CD4-positive, alpha-beta T cell treated with Interleukin-15 for 4 hours (primary cell): ENCODE measurements around the gene PRPH.
"Not testable (repeated sequence)": the region's sequence is repeated elsewhere in the genome, so short reads cannot be mapped to it uniquely, and the experiment has no call there.

Experiments
- DNase-seq: peaks from one replicate; pipeline ENCODE4 v3.0.0-alpha.2; 2020; ENCODE audit warnings: low spot score

Gene PRPH

DNA sequence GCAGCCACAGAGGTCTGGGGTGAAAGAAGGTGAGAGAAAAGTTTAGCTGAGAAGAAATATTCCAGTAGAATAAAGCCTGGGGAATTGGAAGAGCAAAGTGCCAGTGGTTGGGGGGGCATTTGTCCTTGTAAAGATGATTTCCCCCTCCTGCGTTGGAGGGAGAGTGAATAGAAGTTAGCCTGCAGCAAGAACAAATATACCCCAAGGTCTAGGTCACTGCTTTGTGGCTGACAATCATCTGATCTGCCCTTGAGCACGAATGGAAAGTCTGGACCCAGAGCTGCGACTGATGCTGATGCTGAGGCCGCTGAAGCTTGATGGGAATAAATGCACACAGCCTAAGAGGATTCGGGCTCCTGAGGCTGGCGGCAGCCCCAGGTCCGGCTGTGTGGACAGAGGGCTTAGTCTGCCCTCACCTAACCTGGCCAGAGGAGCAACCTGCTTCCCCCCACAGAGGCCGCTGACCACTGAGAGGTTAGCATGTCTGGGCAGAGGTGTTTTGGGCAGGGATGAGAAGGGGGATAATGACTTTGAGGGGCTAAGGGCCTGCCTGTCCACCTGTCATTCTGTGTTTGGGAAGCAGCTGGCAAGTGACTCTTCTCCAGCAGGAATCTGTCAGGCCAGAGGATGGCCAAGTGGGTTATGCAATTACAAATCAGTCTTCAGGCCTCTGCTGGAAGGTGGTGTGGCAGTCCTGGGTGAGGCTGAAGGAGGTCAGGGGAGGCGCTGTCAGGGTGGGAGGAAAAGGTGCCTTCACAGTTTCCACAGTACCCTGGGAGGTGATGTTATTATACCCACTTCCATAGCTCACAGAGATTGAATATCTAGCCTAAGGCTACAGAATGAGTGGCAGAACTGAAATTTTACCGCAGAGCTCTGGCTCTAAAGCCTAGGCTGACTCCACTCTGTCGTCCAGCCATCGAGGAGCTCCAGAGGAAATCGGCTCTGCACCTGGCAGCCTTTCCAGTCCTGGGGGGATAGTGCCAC is 18.4 kb upstream of the PRPH start:
- DNase-seq = no peak

DNA sequence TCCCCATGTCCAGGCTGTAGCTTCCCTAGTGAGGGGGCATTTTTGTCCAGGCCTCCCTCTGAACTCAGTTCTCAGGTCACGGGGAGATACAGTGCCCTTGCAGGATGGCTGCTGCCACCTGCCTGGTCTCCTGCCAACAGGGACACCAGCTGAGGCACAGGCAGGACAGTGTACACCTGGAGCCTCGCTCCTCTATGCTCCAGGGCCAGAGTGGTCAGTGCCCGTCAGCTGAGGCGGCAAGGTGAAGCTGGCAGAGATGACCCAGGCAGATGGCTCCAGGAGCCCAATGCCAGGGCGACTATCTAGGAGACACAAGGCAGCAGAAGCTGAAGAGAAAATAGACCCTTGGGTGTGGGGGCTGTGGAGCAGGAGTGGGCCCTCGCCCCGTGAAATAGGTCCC is 17.5 kb upstream of the PRPH start:
- DNase-seq = no peak

DNA sequence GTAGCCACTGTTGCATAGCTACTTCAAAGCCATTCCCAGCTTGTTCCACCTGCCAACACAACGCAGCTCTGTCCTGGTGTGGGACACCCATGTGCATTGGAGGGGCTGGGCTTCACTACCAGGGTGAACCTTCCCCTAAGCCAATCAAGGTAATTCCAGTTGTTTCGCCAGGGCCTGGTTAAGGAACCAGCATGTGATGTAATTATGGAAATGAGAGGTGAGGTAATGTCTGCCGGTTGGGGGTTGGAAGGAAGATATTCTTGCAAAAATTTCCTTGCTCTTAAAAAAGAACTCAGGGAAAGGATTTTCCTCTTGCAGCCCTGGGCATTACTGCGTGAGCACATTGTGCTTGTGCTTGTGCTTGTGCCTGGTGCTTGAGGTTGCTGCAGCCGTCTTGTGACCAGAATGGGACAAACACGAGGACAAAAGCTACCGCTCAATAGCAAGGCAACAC is 15.2 kb upstream of the PRPH start:
- no peak for DNase-seq

DNA sequence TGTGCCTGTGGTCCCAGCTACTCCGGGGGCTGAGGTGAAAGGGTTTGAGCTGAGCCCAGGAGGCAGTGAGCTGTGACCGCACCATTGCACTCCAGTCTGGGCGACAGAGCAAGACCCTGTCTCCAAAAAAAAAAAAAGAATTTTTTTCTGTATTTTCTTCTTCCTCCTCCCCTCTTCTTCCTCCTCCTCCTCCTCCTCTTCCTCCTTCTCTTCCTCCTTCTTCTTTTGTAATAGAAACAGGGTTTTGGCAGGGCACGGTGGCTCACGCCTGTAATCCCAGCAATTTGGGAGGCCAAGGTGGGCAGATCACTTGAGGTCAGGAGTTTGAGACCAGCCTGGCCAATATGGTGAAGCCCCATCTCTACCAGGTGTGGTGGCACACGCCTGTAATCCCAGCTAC is 14.4 kb upstream of the PRPH start:
- DNase-seq = not testable (repeated sequence)

DNA sequence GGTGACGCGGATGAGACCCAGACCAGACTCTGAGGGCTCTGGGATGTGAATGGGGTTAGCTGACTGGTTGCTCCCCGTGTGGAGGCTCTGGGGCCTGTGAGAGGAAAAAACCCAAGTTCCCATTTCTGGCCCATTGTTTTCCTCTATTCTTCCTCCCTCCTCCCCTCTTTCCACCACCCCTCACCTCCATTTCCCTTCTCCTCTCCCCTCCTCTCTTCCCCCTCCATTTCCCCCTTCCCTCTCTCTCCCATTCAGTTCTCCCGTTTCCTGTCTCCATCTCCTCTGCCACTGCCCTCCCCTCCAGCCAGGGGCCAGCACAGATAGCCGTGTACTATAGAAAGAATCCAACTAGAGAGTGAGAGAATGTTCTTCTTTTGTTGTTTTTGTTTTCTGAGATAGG is 12.6 kb upstream of the PRPH start:
- DNase-seq = no peak

DNA sequence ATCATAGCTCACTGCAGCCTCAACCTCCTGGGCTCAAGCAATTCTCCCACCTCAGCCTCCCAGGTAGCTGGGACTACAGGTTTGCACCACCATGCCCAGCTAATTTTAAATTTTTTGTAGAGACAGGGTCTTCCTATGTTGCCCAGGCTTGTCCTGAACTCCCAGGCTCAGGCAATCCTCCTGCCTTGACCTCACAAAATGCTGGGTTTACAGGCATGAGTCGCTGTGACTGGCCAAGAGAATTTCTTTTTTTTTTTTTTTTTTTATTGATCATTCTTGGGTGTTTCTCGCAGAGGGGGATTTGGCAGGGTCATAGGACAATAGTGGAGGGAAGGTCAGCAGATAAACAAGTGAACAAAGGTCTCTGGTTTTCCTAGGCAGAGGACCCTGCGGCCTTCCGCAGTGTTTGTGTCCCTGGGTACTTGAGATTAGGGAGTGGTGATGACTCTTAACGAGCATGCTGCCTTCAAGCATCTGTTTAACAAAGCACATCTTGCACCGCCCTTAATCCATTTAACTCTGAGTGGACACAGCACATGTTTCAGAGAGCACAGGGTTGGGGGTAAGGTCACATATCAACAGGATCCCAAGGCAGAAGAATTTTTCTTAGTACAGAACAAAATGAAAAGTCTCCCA is 12.1 kb upstream of the PRPH start:
- not testable (repeated sequence) for DNase-seq

DNA sequence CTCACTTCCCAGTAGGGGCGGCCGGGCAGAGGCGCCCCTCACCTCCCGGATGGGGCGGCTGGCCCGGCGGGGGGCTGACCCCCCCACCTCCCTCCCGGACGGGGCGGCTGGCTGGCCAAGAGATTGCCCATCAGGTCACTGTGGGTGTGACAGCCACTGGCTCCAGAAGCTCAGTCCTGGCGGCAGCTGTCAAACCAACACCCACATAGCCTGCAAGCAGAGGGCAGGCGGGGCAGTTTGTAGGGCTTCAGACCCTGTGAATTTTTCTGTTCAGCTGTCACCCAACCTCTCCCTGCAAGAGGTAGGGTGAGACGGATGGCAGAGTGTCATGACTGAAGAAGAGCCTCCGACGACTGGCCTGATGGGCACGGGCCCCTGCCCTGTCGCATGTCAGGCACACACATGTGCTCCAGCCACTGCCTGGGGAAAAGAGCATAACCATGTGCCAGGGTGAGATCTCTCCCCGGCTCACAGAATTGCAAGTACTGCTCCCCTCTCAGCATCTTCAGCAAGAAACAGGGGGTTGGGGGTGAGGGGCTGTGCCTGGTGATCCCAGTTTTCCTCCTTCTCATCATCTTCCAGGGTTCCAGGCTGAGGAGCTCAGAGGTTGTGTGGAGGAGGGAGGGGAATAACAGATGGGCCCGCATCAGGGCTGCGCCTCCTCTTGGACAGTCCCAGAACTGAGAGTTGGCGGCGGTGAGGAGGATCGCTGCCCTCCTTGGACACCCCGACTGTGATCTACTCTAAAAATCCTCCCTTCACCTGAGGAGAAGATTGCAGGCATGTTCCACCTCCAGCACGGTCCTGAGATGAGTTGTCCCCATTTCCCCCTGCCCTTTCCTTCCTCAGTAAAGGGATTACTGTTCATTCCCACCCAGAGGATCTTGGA is 11.2 kb upstream of the PRPH start:
- no peak for DNase-seq

DNA sequence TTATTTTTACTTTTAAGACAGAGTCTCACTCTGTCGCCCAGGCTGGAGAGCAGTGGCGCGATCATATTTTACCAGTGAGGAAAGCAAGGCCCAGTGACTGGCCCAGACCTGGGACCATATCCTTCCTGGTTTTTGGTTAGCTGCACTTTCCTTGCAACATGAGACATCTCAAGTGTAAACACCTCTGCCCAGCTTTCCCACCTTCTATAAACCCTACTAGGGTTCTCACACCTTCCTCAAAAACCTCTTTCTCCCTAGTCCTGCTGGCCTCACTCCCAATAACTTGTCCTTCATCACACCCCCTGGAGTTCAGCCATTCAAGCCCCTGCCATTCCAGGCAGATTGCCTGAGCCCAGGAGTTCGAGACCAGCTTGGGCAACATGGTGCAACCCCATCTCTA is 10.3 kb upstream of the PRPH start:
- no peak for DNase-seq

DNA sequence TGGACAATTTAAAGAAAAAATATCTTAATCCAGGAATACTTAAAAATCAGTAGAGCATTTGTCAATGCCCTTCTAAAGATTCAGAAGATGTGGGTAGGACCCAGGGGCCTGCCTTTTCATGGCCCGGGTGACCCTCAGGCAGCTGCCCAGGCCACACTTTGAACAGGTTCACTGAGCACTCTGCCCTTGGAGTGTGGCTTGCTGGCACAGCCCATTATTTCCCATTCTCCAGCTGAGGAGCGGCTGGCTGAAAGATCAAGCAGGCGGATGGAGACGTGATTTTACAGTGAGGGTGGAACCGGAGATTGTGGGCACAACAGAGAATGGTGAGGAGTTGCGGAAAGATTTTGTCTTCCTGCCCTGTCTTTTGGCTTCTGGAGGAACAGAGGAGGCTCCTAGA is 7.1 kb upstream of the PRPH start:
- no peak for DNase-seq

DNA sequence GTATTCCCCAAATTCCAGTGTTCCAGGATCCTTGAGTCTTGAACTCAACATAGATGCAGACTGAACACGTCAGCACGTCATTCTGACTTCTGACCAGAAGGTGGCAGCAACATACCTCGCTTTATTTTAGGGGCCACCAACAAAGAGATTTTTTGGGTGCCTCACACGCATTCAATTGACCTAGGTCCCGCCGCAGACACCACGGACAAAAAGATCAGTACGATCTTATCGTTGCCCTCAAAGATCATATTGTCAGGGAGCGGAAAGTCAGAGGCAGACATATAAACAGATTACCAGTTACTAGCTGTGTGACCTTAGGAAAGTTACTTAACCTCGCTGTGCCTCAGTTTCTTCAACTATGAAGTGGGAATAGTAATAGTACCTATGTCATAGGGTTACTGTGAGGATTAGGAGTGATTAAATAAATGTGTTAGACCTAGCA is 6.5 kb upstream of the PRPH start:
- peak; percentile 77 for DNase-seq

DNA sequence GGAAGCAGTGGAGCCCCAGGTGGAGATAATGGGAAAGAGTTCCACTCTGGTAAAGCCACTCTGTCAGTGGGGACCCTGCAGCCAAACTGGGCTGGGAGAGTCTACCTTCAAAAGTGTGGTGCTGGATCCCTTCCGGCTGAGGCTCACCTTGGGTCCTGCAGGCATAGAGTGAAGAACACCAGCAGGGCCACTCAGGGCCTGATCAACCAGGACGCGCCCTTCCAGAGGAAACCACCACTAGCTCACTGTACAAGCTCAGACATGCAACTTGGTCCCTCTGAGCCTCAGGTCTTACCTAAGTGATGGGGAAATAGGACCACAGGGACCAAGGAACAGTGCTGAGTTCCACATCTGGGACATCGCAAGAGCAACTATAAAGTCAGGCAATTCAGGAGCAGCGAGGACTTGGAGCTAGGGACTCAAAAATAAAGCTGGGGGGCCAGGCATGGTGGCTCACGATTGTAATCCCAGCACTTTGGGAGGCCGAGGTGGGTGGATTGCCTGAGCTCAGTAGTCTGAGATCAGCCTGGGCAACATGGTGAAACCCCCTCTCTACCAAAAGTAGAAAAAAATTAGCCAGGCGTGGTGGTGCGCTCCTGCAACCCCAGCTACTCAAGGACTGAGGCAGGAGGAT is 5.9 kb upstream of the PRPH start:
- no peak for DNase-seq

DNA sequence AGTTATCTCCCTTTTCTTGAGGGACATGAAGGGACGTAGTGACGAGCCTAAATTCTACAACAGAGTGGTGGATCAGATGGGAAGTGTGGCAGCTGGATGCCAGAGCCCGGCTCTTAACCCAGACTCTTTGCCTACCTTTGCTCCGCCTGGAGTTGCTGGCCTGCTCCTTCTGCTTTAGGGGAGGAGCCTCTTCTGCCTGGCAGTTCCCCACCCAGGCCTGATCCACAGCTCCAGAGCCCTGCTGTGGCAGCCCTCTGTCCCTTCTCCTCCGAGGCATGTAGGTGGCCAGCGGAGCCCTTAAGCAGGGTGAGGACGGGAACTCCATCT is 2.3 kb upstream of the PRPH start:
- no peak for DNase-seq

DNA sequence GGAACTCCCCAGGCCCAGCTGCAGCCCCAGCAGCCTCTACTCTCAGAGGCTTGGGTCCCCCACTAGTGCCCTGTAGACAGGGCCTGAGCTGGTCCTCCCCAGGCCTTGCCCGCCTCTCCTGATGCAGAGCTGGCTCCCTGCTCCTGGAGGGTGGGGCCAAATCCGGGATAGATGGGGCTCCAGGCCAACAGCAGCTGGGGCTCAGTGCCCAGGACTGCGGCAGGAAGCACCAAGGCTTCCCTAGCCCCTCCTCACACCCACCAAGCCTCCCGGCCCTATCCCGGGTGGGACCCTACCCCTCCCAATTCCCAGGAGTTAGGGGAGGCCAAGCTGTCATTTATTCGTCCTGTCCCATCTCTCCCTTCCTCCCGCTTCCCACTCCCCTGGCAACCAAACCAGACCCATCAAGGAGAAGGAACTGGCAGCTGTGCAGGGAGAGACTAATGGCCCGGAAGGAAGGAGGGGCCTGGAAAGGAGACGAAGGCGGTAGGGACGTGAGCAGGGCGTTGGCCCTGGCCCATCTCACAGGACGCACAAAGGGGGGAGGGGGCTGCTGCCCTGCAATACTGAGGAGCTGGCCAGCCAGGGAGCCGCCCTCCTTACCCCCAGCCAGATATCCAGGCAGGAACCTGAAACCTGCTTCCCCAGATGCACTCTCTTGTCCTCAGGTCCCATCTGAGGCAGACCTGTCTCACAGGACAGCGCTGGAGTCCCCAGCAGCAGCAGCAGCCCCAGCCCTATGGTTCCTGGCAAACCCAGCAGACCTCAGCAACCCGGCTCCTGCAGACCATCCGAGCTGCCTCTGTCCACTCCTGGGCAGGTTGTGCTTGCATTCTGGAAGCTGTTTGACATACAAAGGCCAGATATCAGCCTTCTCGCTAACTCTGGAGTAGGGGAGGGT is 1.6 kb upstream of the PRPH start:
- DNase-seq = no peak

DNA sequence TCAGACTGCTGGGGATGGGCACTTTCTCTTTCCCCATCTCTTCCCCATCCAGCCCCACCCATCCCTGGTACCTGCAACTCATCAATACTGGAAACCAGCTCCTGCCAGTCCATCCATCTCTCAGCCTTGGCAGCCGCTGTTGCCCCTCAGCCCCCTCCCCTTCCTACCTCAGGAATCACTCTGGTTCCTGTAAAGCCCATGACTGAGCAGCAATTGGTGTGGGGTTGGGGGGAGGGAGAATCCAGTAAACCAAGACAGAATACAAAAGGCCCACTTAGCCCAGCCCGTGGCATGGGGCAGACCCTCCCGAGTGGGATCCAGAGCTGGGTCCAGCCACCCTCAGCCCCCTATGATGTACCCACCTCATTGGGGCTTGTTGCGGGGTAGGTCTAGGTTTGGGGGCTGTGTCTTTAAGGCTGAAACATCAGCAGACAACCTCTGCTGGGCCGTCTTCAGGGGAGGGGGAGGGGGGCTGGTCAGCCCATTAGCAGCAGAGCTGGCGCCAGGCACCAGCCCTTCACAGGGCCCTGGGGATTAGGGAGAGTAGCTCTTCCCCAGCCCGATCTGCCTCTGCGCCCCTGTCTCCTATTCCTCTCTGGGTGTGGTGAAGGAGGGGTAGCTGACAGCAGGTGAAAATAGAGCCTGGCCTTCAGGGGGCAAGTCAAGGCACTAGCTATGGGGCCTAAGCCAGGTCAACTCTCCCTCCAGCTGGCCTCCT is 702 bp upstream of the PRPH start:
- no peak for DNase-seq

DNA sequence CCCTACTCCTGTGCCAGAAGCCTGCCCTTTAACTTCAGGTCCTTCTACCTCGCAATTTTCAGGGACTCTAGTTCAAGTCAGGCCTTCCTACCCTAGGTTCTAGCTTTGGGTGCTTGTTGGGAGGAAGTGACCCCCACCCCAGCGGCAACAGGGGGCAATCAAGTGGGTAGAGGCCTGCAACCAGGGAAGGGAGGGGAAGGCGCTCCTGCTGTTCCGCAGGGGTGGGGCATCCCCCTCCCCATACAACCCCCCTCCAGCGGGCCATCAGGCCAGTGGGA is 204 bp upstream of the PRPH start:
- DNase-seq = no peak

DNA sequence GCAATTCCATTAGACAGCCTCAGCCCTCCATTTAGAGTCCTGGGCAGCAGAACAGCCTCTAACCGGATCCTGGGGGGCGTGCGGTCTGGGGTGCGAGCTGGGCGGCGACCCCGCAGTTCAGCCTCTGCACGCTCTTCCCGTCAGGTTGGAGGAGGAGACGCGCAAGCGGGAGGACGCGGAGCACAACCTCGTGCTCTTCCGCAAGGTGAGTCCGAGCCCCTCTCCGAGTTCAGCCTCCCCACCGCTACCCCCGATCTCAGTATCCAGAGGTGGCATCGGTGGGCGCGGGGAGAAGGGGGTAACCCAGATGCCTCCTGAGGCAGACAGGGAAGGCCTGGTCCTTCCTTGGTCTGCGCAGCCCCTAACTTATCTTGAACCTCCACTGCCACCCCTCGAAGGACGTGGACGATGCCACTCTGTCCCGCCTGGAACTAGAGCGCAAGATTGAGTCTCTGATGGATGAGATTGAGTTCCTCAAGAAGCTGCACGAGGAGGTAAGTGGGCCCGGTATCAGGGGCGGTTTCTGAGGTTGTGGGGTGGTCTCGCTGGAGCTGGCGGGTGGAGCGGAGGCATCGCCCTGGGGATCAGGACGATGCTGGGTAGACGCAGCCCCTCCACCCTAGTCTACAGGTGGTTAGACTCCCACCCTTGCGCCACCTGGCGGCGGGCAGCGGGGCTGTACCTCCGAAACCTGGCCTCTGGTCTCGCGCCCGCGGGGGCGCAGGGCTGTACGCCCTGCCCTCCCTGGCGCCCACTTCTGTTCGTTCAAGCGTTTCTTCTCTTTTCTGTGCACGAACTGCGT is 1.3 kb downstream of the PRPH start:
- peak; percentile 57 for DNase-seq

DNA sequence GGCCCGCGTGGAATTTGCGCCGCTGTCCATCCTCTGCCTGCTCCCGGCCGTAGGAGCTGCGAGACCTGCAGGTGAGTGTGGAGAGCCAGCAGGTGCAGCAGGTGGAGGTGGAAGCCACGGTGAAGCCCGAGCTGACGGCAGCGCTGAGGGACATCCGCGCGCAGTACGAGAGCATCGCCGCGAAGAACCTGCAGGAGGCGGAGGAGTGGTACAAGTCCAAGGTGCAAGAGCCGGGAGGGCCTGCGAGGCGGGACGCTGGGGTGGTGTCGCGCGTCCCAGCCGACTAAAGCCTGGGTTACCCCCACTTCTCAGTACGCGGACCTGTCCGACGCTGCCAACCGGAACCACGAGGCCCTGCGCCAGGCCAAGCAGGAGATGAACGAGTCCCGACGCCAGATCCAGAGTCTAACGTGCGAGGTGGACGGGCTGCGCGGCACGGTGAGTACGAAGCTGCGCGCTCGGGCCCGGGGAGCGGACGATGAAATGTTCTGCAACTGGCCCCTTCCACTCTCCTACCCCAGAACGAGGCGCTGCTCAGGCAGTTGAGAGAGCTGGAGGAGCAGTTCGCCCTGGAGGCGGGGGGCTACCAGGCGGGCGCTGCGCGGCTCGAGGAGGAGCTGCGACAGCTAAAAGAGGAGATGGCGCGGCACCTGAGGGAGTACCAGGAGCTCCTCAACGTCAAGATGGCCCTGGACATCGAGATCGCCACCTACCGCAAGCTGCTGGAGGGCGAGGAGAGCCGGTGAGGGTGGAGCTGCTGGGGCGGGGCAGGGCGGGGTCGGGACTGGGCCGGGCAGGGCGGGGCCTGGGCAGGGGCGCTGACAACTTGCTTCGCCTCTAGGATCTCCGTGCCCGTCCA is 2.1 kb downstream of the PRPH start:
- peak; percentile 2 for DNase-seq

DNA sequence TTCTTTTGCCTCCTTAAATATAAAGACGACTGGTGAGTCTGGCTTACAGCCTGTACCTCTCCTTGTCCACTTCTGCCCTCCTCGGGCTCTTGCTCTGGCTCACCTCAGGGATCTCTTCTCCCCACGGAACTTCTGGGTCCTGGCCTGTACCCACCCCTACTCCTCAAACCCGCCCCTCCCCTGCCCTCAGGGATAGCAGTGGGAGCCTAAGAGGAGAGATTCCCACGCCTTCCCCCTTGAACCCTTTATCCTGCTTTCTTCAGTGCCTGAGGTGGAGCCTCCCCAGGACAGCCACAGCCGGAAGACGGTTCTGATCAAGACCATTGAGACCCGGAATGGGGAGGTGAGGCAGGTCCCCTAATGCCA is 2.7 kb downstream of the PRPH start:
- no peak for DNase-seq

DNA sequence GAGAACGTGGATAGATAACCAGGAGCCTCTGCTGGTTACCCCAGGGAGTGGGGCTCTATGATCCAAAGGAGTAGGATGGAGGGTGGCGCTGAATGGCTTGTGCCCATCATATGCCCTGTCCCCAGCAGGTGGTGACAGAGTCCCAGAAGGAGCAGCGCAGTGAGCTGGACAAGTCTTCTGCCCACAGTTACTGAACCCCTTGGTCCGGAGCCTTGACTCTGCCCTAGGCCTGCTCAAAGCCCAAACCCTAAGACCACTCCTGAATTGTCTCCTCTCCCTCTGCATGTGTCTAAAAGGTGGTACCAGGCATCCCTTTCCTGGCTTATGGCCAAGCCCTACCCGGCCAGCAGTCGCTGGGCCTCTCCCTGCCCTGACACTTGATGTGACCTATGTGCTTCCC is 3.2 kb downstream of the PRPH start:
- DNase-seq = no peak
